ENCODE data around the gene SUGCT.

Gene SUGCT

GRCh38 chr7:40542982-40543741 lies 408.4 kb downstream of the SUGCT start:
- Histone ChIP-seq H3K36me3 (ENCODE audit: control insufficient read depth in 2 of 2, insufficient read depth in 2 of 2, low read length in 2 of 2) (no peaks in the 10 kb centered on the region), H3K4me1 (ENCODE audit: control insufficient read depth, insufficient read depth, low read length) (no peaks in the 10 kb centered on the region), H3K4me3 (ENCODE audit: low read length in 2 of 2) (no peak overlapping the region), H3K27me3 (ENCODE audit: control insufficient read depth in 1 of 2, insufficient read depth in 2 of 2, low read length in 2 of 2) (no peaks in the 10 kb centered on the region), H3K9me3 (ENCODE audit: control insufficient read depth in 2 of 2, low read length in 2 of 2) (no peaks in the 10 kb centered on the region), H3K9ac (ENCODE audit: low read length in 2 of 2) (no peak overlapping the region), H3K27ac (ENCODE audit: low read length) (no peak overlapping the region)

GRCh38 chr7:40544221-40544723 lies 409.5 kb downstream of the SUGCT start:
- no peaks in the 10 kb centered on the region for H3K9me3 ChIP-seq (ENCODE audit: control insufficient read depth in 2 of 2, low read length in 2 of 2)
- H3K4me3 ChIP-seq (ENCODE audit: low read length in 2 of 2), result no peak overlapping the region
- no peak overlapping the region for H3K9ac ChIP-seq (ENCODE audit: low read length in 2 of 2)
- no peaks in the 10 kb centered on the region for H3K36me3 ChIP-seq (ENCODE audit: control insufficient read depth in 2 of 2, insufficient read depth in 2 of 2, low read length in 2 of 2)
- no peak overlapping the region for H3K27ac ChIP-seq (ENCODE audit: low read length)
- H3K27me3 ChIP-seq (ENCODE audit: control insufficient read depth in 1 of 2, insufficient read depth in 2 of 2, low read length in 2 of 2), result no peaks in the 10 kb centered on the region
- no peaks in the 10 kb centered on the region for H3K4me1 ChIP-seq (ENCODE audit: control insufficient read depth, insufficient read depth, low read length)

- no peak overlapping the region for H3K9ac ChIP-seq (ENCODE audit: low read length in 2 of 2)
These were observed 410.1 kb downstream of the SUGCT start for GRCh38 chr7:40544871-40545303.

GRCh38 chr7:40545739-40546138 lies 410.9 kb downstream of the SUGCT start:
- Histone ChIP-seq H3K4me3 (ENCODE audit: low read length in 2 of 2) (no peak overlapping the region), H3K4me1 (ENCODE audit: control insufficient read depth, insufficient read depth, low read length) (no peaks in the 10 kb centered on the region), H3K27ac (ENCODE audit: low read length) (no peak overlapping the region), H3K9me3 (ENCODE audit: control insufficient read depth in 2 of 2, low read length in 2 of 2) (no peaks in the 10 kb centered on the region), H3K27me3 (ENCODE audit: control insufficient read depth in 1 of 2, insufficient read depth in 2 of 2, low read length in 2 of 2) (no peaks in the 10 kb centered on the region), H3K9ac (ENCODE audit: low read length in 2 of 2) (no peak overlapping the region), H3K36me3 (ENCODE audit: control insufficient read depth in 2 of 2, insufficient read depth in 2 of 2, low read length in 2 of 2) (no peaks in the 10 kb centered on the region)

More at GRCh38 chr7:40544871-40545303, 410.1 kb downstream of the SUGCT start:
- H3K4me3 ChIP-seq (ENCODE audit: low read length in 2 of 2), result no peak overlapping the region
- no peaks in the 10 kb centered on the region for H3K4me1 ChIP-seq (ENCODE audit: control insufficient read depth, insufficient read depth, low read length)
- no peak overlapping the region for H3K27ac ChIP-seq (ENCODE audit: low read length)
- no peaks in the 10 kb centered on the region for H3K27me3 ChIP-seq (ENCODE audit: control insufficient read depth in 1 of 2, insufficient read depth in 2 of 2, low read length in 2 of 2)
- no peaks in the 10 kb centered on the region for H3K9me3 ChIP-seq (ENCODE audit: control insufficient read depth in 2 of 2, low read length in 2 of 2)
- no peaks in the 10 kb centered on the region for H3K36me3 ChIP-seq (ENCODE audit: control insufficient read depth in 2 of 2, insufficient read depth in 2 of 2, low read length in 2 of 2)

GRCh38 chr7:40546616-40547501 lies 412.1 kb downstream of the SUGCT start:
- no peaks in the 10 kb centered on the region for H3K36me3 ChIP-seq (ENCODE audit: control insufficient read depth in 2 of 2, insufficient read depth in 2 of 2, low read length in 2 of 2)
- H3K27me3 ChIP-seq (ENCODE audit: control insufficient read depth in 1 of 2, insufficient read depth in 2 of 2, low read length in 2 of 2), result no peaks in the 10 kb centered on the region
- H3K9me3 ChIP-seq (ENCODE audit: control insufficient read depth in 2 of 2, low read length in 2 of 2), result no peaks in the 10 kb centered on the region
- no peak overlapping the region for H3K9ac ChIP-seq (ENCODE audit: low read length in 2 of 2)
- H3K4me3 ChIP-seq (ENCODE audit: low read length in 2 of 2), result no peak overlapping the region
- H3K4me1 ChIP-seq (ENCODE audit: control insufficient read depth, insufficient read depth, low read length), result no peaks in the 10 kb centered on the region
- no peak overlapping the region for H3K27ac ChIP-seq (ENCODE audit: low read length)

- no peaks in the 10 kb centered on the region for H3K4me1 ChIP-seq (ENCODE audit: control insufficient read depth, insufficient read depth, low read length)
- no peaks in the 10 kb centered on the region for H3K9me3 ChIP-seq (ENCODE audit: control insufficient read depth in 2 of 2, low read length in 2 of 2)
- H3K36me3 ChIP-seq (ENCODE audit: control insufficient read depth in 2 of 2, insufficient read depth in 2 of 2, low read length in 2 of 2), result no peaks in the 10 kb centered on the region
- no peaks in the 10 kb centered on the region for H3K27me3 ChIP-seq (ENCODE audit: control insufficient read depth in 1 of 2, insufficient read depth in 2 of 2, low read length in 2 of 2)
- H3K9ac ChIP-seq (ENCODE audit: low read length in 2 of 2), result no peak overlapping the region
- no peak overlapping the region for H3K27ac ChIP-seq (ENCODE audit: low read length)
- H3K4me3 ChIP-seq (ENCODE audit: low read length in 2 of 2), result no peak overlapping the region
These were observed 414.7 kb downstream of the SUGCT start for GRCh38 chr7:40549372-40550039.

- H3K4me1 ChIP-seq (ENCODE audit: control insufficient read depth, insufficient read depth, low read length), result no peaks in the 10 kb centered on the region
- no peak overlapping the region for H3K9ac ChIP-seq (ENCODE audit: low read length in 2 of 2)
- H3K27ac ChIP-seq (ENCODE audit: low read length), result no peak overlapping the region
- no peaks in the 10 kb centered on the region for H3K36me3 ChIP-seq (ENCODE audit: control insufficient read depth in 2 of 2, insufficient read depth in 2 of 2, low read length in 2 of 2)
- H3K27me3 ChIP-seq (ENCODE audit: control insufficient read depth in 1 of 2, insufficient read depth in 2 of 2, low read length in 2 of 2), result no peaks in the 10 kb centered on the region
- no peaks in the 10 kb centered on the region for H3K9me3 ChIP-seq (ENCODE audit: control insufficient read depth in 2 of 2, low read length in 2 of 2)
- H3K4me3 ChIP-seq (ENCODE audit: low read length in 2 of 2), result no peak overlapping the region
These were observed 417.1 kb downstream of the SUGCT start for GRCh38 chr7:40551685-40552576.

GRCh38 chr7:40560672-40561071 lies 425.9 kb downstream of the SUGCT start:
- Histone ChIP-seq H3K27ac (ENCODE audit: low read length) (no peak overlapping the region), H3K4me3 (ENCODE audit: low read length in 2 of 2) (no peak overlapping the region), H3K4me1 (ENCODE audit: control insufficient read depth, insufficient read depth, low read length) (no peaks in the 10 kb centered on the region), H3K27me3 (ENCODE audit: control insufficient read depth in 1 of 2, insufficient read depth in 2 of 2, low read length in 2 of 2) (no peaks in the 10 kb centered on the region), H3K9ac (ENCODE audit: low read length in 2 of 2) (no peak overlapping the region), H3K9me3 (ENCODE audit: control insufficient read depth in 2 of 2, low read length in 2 of 2) (no peaks in the 10 kb centered on the region), H3K36me3 (ENCODE audit: control insufficient read depth in 2 of 2, insufficient read depth in 2 of 2, low read length in 2 of 2) (no peaks in the 10 kb centered on the region)

GRCh38 chr7:40566879-40567278 lies 432.1 kb downstream of the SUGCT start:
- Histone ChIP-seq H3K27me3 (ENCODE audit: control insufficient read depth in 1 of 2, insufficient read depth in 2 of 2, low read length in 2 of 2) (no peaks in the 10 kb centered on the region), H3K4me1 (ENCODE audit: control insufficient read depth, insufficient read depth, low read length) (no peaks in the 10 kb centered on the region), H3K9ac (ENCODE audit: low read length in 2 of 2) (no peak overlapping the region), H3K4me3 (ENCODE audit: low read length in 2 of 2) (no peak overlapping the region), H3K36me3 (ENCODE audit: control insufficient read depth in 2 of 2, insufficient read depth in 2 of 2, low read length in 2 of 2) (no peaks in the 10 kb centered on the region), H3K9me3 (ENCODE audit: control insufficient read depth in 2 of 2, low read length in 2 of 2) (no peaks in the 10 kb centered on the region), H3K27ac (ENCODE audit: low read length) (no peak overlapping the region)

- Histone ChIP-seq H3K9me3 (ENCODE audit: control insufficient read depth in 2 of 2, low read length in 2 of 2) (no peaks in the 10 kb centered on the region), H3K4me3 (ENCODE audit: low read length in 2 of 2) (no peak overlapping the region), H3K36me3 (ENCODE audit: control insufficient read depth in 2 of 2, insufficient read depth in 2 of 2, low read length in 2 of 2) (no peaks in the 10 kb centered on the region), H3K27ac (ENCODE audit: low read length) (no peak overlapping the region), H3K27me3 (ENCODE audit: control insufficient read depth in 1 of 2, insufficient read depth in 2 of 2, low read length in 2 of 2) (no peaks in the 10 kb centered on the region), H3K4me1 (ENCODE audit: control insufficient read depth, insufficient read depth, low read length) (no peaks in the 10 kb centered on the region), H3K9ac (ENCODE audit: low read length in 2 of 2) (no peak overlapping the region)
These were observed 434.5 kb downstream of the SUGCT start for GRCh38 chr7:40569326-40569725.
